ENCODE data around the gene EDA. TPM values are rescaled to one million over a fixed set of nuclear protein-coding genes. Genes with fewer than 3 reads are reported as not detected.

Gene EDA
- total RNA-seq, 2 donors from 2014 or later = 13.1 to 14.9 TPM

- H3K4me1 ChIP-seq = no peaks in the 10 kb centered on the region
- H3K36me3 ChIP-seq = no peaks in the 10 kb centered on the region
- no peak overlapping the region for H3K4me3 ChIP-seq
- DNase-seq (ENCODE audit: low spot score) = no peak
- H3K9me3 ChIP-seq = no peaks in the 10 kb centered on the region
- no peak overlapping the region for H3K27ac ChIP-seq
- TF ChIP-seq, protein P1, sequence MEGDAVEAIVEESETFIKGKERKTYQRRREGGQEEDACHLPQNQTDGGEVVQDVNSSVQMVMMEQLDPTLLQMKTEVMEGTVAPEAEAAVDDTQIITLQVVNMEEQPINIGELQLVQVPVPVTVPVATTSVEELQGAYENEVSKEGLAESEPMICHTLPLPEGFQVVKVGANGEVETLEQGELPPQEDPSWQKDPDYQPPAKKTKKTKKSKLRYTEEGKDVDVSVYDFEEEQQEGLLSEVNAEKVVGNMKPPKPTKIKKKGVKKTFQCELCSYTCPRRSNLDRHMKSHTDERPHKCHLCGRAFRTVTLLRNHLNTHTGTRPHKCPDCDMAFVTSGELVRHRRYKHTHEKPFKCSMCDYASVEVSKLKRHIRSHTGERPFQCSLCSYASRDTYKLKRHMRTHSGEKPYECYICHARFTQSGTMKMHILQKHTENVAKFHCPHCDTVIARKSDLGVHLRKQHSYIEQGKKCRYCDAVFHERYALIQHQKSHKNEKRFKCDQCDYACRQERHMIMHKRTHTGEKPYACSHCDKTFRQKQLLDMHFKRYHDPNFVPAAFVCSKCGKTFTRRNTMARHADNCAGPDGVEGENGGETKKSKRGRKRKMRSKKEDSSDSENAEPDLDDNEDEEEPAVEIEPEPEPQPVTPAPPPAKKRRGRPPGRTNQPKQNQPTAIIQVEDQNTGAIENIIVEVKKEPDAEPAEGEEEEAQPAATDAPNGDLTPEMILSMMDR (IDR thresholded peaks at IDR 0.05) = no peak
- H3K27me3 ChIP-seq = no peaks in the 10 kb centered on the region
Measured at GRCh38 chrX:69951753-69952152, 335.8 kb downstream of the EDA start.

GRCh38 chrX:69959712-69960111 is 343.8 kb downstream of the EDA start:
- DNase-seq (ENCODE audit: low spot score) = no peak
- TF ChIP-seq, protein P1 (IDR thresholded peaks at IDR 0.05) = no peak
- Histone ChIP-seq H3K27ac (no peak overlapping the region), H3K27me3 (no peaks in the 10 kb centered on the region), H3K4me1 (no peaks in the 10 kb centered on the region), H3K36me3 (no peaks in the 10 kb centered on the region), H3K9me3 (no peaks in the 10 kb centered on the region), H3K4me3 (no peak overlapping the region)

DNA sequence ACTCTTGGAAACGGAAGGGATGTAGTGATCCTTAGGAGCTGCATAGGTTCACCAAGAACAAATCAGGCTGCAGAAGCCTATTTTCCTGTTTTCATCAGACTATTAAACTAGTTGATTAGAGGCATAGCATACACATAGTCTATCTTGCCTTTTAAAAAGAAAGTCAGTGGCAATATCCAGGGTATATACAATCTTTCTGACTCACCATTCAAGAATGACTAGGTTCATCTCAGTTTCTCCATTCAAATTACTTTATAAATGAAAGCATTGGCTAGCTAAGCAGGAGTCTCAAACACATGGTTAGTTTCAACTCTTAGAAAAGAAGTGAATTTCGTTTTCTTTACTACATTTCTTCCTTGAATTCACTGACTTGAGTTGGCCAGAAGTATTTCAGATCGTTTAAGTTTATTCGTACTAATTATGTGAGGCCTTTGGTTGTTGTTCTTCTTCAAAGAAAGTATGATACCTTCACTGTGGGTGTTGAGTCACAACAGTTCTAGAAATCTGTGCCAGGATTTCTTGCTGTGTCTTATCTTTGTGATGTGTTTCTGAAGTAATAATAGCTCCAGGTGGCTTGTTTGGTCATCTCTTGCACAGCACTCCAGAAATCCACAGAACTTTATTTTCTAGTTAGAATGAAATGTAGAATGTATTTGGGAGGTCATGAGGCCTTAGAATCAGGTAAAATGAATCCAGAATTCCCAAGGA is 345.6 kb downstream of the EDA start:
- Histone ChIP-seq H3K9me3 (no peaks in the 10 kb centered on the region), H3K4me3 (no peak overlapping the region), H3K27me3 (no peaks in the 10 kb centered on the region), H3K27ac (no peak overlapping the region), H3K36me3 (no peaks in the 10 kb centered on the region), H3K4me1 (no peaks in the 10 kb centered on the region)
- TF ChIP-seq, protein P1 (IDR thresholded peaks at IDR 0.05) = no peak
- DNase-seq (ENCODE audit: low spot score) = no peak

DNA sequence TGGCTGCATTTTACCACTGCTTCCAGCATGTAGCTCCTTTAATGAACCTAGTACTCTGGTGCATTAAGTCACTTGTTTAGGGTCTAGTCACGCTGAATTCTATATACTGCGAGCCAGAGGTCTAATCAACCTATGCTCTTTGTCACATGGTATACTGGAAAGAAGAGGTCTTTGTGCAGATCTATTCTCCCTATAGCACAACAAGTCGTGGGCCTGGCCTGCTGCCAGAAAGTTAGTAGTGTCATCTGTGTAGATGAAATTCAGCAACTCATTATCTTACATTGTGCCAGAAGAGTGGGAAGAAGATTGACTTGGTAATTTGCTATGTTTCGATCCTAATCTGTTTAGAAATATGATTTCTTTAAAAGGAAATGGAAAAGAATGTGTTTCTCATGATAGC is 353.0 kb downstream of the EDA start:
- Histone ChIP-seq H3K27me3 (no peaks in the 10 kb centered on the region), H3K4me1 (no peaks in the 10 kb centered on the region), H3K4me3 (no peak overlapping the region), H3K9me3 (no peaks in the 10 kb centered on the region), H3K27ac (no peak overlapping the region), H3K36me3 (no peaks in the 10 kb centered on the region)
- DNase-seq (ENCODE audit: low spot score) = no peak
- TF ChIP-seq, protein P1 (IDR thresholded peaks at IDR 0.05) = no peak

DNA sequence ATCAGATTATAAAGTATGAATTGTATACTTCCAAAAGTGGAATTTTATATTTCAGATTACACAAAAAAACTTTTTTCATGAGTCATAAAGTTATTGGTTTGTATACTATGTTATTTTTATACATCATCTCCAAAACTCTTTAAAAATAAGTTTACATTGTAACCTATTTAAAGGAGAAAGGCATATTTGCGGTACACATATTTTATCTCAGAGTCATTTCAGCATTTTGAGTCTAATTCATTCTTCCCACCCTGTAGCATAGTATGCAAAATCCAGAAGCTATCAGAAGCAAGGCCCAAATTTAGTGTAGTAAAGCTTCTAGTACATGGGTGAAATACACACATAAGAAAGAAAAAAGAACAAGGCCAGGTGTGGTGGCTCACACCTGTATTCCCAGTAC is 353.5 kb downstream of the EDA start:
- H3K4me1 ChIP-seq = no peaks in the 10 kb centered on the region
- no peak overlapping the region for H3K27ac ChIP-seq
- no peaks in the 10 kb centered on the region for H3K9me3 ChIP-seq
- TF ChIP-seq, protein P1 (IDR thresholded peaks at IDR 0.05) = no peak
- no peaks in the 10 kb centered on the region for H3K36me3 ChIP-seq
- H3K4me3 ChIP-seq = no peak overlapping the region
- no peaks in the 10 kb centered on the region for H3K27me3 ChIP-seq
- no peak for DNase-seq (ENCODE audit: low spot score)

GRCh38 chrX:69987691-69988090 is 371.8 kb downstream of the EDA start:
- no peaks in the 10 kb centered on the region for H3K27me3 ChIP-seq
- H3K9me3 ChIP-seq = no peaks in the 10 kb centered on the region
- no peak overlapping the region for H3K4me3 ChIP-seq
- DNase-seq (ENCODE audit: low spot score) = no peak
- TF ChIP-seq, protein P1 (IDR thresholded peaks at IDR 0.05) = no peak
- no peaks in the 10 kb centered on the region for H3K36me3 ChIP-seq
- H3K4me1 ChIP-seq = no peaks in the 10 kb centered on the region
- peak overlapping the region in 1 of 2 donors; percentile 50 for H3K27ac ChIP-seq
